Esophagus muscularis mucosa (tissue), 4 donors: ENCODE results near the gene MMP24OS.

Experiments used
- CTCF ChIP-seq, 3 experiments: fragments of 200-600 bp in 2 of 3; fragments of 450-650 bp in 1 of 3; sonication (generic) in 2 of 3; IDR thresholded peaks; one replicate each; pipeline ENCODE4 v1.5.1; 2017 to 2019; ENCODE audit warnings: antibody characterized with exemption in 3 of 3, mild to moderate bottlenecking in 2 of 3, moderate library complexity in 1 of 3
- EP300 ChIP-seq: sonication (generic); formaldehyde crosslinking; IDR thresholded peaks from one replicate; pipeline ENCODE4 v1.6.1; 2017; ENCODE audit warnings: antibody characterized with exemption
- POLR2A ChIP-seq: fragments of 450-650 bp; IDR thresholded peaks from one replicate; pipeline ENCODE4 v1.6.1; 2017; ENCODE audit warnings: antibody characterized with exemption, moderate library complexity, mild to moderate bottlenecking, low read depth

GRCh38 chr20:35285806-35286076, 7.8 kb upstream of the MMP24OS start:
- TF ChIP-seq CTCF (IDR thresholded peaks at IDR 0.05) (no peak), POLR2A (no peak), EP300 (no peak)
